Measurements from ENCODE around the gene SETBP1.

DNA sequence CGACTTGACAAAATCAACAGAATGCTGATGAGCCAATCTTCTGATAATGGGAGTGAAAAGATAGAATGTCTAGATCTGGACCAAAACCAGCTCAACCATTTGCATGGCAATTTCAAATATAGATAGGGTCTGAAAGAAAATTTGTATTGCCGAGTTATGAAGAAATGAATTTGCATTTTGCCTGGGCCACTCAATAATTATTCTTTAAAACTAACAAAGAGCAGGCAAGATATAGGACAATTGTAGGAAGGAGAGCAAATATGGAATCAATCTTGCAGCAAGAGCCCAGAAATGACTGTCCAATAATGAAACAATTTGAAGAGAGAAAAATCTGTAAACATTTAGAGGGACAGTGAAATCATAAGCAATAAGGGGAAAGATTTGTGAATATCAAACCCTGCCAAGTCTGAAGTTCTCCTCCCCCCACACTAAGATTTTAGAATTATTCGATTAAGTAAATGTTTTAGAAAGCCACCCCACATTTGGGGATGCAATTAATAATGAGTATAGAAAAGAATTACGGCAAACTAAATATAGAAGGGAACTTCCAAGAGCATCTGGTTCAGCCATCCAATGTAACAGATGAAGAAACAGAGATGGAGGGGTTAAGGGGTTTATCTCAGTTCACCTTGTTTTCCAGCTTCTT lies 377.4 kb downstream of the SETBP1 start:
- TF ChIP-seq ARID2 (CRISPR knock-in tag; IDR thresholded peaks at IDR 0.05; ENCODE audit: borderline replicate concordance) (no peak), ZNF274 (CRISPR knock-in tag; IDR thresholded peaks at IDR 0.05) (no peak)
- TF ChIP-seq, protein P1, sequence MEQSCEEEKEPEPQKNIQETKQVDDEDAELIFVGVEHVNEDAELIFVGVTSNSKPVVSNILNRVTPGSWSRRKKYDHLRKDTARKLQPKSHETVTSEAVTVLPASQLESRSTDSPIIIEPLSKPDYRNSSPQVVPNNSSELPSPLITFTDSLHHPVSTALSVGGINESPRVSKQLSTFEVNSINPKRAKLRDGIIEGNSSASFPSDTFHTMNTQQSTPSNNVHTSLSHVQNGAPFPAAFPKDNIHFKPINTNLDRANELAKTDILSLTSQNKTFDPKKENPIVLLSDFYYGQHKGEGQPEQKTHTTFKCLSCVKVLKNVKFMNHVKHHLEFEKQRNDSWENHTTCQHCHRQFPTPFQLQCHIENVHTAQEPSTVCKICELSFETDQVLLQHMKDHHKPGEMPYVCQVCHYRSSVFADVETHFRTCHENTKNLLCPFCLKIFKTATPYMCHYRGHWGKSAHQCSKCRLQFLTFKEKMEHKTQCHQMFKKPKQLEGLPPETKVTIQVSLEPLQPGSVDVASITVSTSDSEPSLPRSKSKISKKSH (CRISPR knock-in tag; IDR thresholded peaks at IDR 0.05; ENCODE audit: borderline replicate concordance), result no peak
